Keratinocyte (primary cell): ENCODE results near the gene GAPVD1.

Experiments used
- CTCF ChIP-seq, 3 experiments: IDR thresholded peaks in 1 of 3; conservative IDR thresholded peaks in 1 of 3; optimal IDR thresholded peaks in 1 of 3; 2 replicates in 2 of 3; 3 replicates in 1 of 3; pipeline versions ENCODE3 to v1.5.1; 2011; ENCODE audit warnings: low read length in 3 of 3, mild to moderate bottlenecking in 3 of 3, moderate library complexity in 2 of 3, control low read depth in 1 of 3, inconsistent platforms in 1 of 3; ENCODE audit not compliant: insufficient read depth in 2 of 3; ENCODE audit errors: extremely low read depth in 1 of 3
- EZH2 ChIP-seq: IDR thresholded peaks from one replicate; pipeline ENCODE4 v1.6.1; 2012; ENCODE audit warnings: inconsistent platforms, mild to moderate bottlenecking, low read length, moderate library complexity

- TF ChIP-seq CTCF (optimal IDR thresholded peaks at IDR 0.05 in 1 of 3, IDR thresholded peaks at IDR 0.05 in 1 of 3, conservative IDR thresholded peaks at IDR 0.05 in 1 of 3; ENCODE audit: extremely low read depth in 1 of 3, insufficient read depth in 2 of 3, low read length in 3 of 3), result no peak
- no peak for TF ChIP-seq EZH2
These were observed 31.5 kb downstream of the GAPVD1 start for GRCh38 chr9:125293134-125293533.
